GM12875 (cell line): ENCODE results near the gene ZNF273.

Source experiments
- H3K4me3 ChIP-seq: one replicate; pipeline ENCODE4 v1.5.1; 2011; ENCODE audit warnings: low read depth, low read length, control low read depth
- TF ChIP-seq, protein P1 (sequence below): IDR thresholded peaks from 2 replicates; pipeline ENCODE4 v1.5.1; 2011; ENCODE audit warnings: low read depth, mild to moderate bottlenecking, control low read depth, inconsistent platforms, low read length, moderate library complexity, borderline replicate concordance; ENCODE audit not compliant: insufficient read depth

ZNF273 gene

GRCh38 chr7:64965594-64965993 is 62.5 kb downstream of the ZNF273 start:
- H3K4me3 ChIP-seq = no peak overlapping the region
- TF ChIP-seq, protein P1, sequence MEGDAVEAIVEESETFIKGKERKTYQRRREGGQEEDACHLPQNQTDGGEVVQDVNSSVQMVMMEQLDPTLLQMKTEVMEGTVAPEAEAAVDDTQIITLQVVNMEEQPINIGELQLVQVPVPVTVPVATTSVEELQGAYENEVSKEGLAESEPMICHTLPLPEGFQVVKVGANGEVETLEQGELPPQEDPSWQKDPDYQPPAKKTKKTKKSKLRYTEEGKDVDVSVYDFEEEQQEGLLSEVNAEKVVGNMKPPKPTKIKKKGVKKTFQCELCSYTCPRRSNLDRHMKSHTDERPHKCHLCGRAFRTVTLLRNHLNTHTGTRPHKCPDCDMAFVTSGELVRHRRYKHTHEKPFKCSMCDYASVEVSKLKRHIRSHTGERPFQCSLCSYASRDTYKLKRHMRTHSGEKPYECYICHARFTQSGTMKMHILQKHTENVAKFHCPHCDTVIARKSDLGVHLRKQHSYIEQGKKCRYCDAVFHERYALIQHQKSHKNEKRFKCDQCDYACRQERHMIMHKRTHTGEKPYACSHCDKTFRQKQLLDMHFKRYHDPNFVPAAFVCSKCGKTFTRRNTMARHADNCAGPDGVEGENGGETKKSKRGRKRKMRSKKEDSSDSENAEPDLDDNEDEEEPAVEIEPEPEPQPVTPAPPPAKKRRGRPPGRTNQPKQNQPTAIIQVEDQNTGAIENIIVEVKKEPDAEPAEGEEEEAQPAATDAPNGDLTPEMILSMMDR = no peak

- TF ChIP-seq, protein P1 = no peak
- H3K4me3 ChIP-seq = no peak overlapping the region
Measured at GRCh38 chr7:64978497-64979203, 75.6 kb downstream of the ZNF273 start.
